Stimulated activated CD8-positive, alpha-beta memory T cell treated with anti-CD3 and anti-CD28 coated beads, Interleukin-7, amount 100 ng/mL, for 24 hours (primary cell): ENCODE data around the gene CD3G.
"Not testable (repeated sequence)": the region's sequence is repeated elsewhere in the genome, so short reads cannot be mapped to it uniquely, and the experiment has no call there.

ENCODE experiments used
- DNase-seq: peaks from one replicate; pipeline ENCODE4 v3.0.0-alpha.2; 2020; ENCODE audit warnings: low read depth

Gene CD3G

GRCh38 chr11:118343981-118344515 lies at the start of gene CD3G:
Gene CD3G, plus strand, starts transcription at chr11:118344344. Its CDS starts 80 bp downstream, at chr11:118344424.
- no peak for DNase-seq

DNA sequence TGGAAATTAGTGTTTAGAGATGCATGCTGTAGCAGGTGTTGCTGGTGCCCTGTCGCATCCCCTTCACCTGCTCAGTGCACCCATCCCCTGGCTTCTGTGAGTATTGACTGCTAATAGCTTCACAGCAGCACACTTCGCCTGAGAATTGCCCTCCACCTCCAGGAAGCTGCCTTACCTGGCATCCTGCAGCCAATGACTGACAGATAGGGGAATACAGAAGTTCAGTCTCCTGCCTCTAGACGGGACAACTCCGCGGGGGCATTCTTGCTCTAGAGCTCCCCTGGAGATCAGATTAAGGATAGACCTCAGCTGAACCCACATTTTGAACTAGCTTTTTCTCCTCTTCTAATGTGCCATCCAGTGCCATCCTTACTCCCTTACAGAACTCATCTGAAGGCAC lies 48.9 kb upstream of the CD3G start:
- DNase-seq = no peak

GRCh38 chr11:118295815-118296454 lies 48.2 kb upstream of the CD3G start:
- no peak for DNase-seq

GRCh38 chr11:118301600-118302195 lies 42.4 kb upstream of the CD3G start:
- DNase-seq = no peak

GRCh38 chr11:118304227-118304567 lies 39.9 kb upstream of the CD3G start:
- no peak for DNase-seq

DNA sequence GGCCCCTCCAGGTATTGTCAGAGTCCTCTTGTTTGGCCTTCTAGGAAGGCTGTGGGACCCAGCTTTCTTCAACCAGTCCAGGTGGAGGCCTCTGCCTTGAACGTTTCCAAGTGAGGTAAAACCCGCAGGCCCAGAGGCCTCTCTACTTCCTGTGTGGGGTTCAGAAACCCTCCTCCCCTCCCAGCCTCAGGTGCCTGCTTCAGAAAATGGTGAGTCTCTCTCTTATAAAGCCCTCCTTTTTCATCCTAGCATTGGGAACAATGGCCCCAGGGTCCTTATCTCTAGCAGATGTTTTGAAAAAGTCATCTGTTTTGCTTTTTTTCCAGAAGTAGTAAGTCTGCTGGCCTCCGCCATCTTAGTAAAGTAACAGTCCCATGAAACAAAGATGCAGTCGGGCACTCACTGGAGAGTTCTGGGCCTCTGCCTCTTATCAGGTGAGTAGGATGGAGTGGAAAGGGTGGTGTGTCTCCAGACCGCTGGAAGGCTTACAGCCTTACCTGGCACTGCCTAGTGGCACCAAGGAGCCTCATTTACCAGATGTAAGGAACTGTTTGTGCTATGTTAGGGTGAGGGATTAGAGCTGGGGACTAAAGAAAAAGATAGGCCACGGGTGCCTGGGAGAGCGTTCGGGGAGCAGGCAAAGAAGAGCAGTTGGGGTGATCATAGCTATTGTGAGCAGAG lies 39.4 kb upstream of the CD3G start, which contains the start of gene CD3E:
Gene CD3E (plus strand): TSS at position 163 of the 681 bp plus-strand sequence. CDS start 223 bp downstream, at position 386.
- DNase-seq = no peak

- DNase-seq = no peak
Observed at GRCh38 chr11:118305726-118306125, 38.4 kb upstream of the CD3G start.

DNA sequence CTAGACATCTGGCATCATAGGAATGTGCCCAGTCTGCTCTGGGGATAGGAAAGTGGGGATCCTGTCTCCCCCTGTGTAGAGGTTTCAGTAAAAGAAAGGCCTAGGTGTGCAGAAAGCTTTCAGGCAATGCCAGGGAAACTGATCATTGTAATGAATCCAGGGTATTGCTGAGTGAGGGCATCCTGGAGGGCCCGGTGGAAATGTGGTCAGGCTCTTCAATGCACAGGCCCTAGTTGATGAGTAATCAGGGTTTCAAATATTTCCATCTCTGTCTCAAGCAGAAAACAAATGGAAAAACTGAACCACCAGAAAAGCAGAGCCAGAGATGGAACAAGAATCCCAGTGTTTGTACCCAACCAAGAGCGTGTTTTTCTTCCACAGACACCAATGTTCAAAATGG lies 37.6 kb upstream of the CD3G start:
- DNase-seq = no peak

DNA sequence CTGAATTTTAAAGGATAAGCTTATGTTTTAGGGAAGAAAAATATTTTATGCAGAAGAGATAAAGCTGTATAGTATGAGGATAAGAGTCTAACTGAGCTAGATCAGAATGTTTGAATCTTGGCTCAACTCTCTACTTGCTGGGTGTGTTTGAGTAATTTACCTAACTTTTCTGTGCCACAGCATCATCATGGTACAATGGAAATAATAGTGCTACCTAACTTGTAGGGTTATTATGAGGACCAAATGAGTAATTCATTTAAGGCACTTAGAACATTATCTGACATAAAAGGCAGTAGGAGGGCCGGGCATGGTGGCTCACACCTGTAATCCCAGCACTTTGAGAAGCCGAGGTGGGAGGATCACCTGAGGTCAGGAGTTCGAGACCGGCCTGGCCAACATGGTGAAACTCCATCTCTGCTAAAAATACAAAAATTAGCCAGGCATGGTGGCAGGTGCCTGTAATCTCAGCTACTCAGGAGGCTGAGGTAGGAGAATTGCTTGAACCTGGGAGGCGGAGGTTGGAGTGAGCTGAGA lies 35.1 kb upstream of the CD3G start:
- DNase-seq = not testable (repeated sequence)

GRCh38 chr11:118310271-118310670 lies 33.9 kb upstream of the CD3G start:
- no peak for DNase-seq

GRCh38 chr11:118310781-118311485 lies 33.2 kb upstream of the CD3G start:
- no peak for DNase-seq

DNA sequence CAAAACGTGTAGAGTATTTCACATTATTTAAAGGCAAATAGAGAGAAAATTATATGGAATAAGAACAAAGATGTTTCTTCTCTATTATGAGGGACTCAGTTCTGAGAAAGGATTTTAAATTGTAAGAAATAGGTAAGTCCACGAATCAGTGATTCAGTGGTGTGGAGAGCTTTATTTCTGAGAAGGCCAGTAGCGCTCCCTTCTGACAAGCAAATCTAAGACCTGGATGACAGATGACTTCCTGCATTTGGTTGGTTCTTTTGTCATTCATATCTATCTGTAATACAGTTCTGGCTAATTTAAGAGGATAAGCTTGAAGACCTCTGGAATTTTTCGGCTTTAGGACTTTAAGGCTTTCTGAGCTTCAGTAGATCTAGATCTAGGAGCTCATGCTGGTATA lies 32.6 kb upstream of the CD3G start:
- DNase-seq = no peak

- no peak for DNase-seq
Observed at GRCh38 chr11:118312328-118312727, 31.8 kb upstream of the CD3G start.

- DNase-seq = no peak
Observed at GRCh38 chr11:118313242-118313641, 30.9 kb upstream of the CD3G start.

GRCh38 chr11:118314988-118315411 lies 29.1 kb upstream of the CD3G start:
- DNase-seq = no peak

DNA sequence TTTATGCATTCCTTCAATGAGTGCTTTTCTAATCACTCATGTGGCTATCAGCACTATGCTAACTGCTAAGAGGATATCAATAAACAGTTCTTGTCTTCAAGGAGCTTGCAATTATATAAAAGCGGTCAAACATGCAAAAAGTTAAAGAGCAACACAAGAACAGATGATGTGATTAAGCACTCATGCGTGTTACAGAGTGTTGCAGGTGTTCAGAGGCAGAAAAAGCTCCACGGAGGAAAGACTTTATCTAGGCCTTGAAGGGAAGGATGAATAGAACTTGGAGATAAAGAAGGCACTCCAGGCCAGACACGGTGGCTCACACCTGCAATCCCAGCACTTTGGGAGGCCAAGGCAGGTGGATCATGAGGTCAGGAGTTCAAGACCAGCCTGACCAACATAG lies 26.0 kb upstream of the CD3G start:
- DNase-seq = no peak

GRCh38 chr11:118318581-118319336 lies 25.4 kb upstream of the CD3G start:
- DNase-seq = no peak

- no peak for DNase-seq
Observed at GRCh38 chr11:118319337-118319707, 24.8 kb upstream of the CD3G start.

DNA sequence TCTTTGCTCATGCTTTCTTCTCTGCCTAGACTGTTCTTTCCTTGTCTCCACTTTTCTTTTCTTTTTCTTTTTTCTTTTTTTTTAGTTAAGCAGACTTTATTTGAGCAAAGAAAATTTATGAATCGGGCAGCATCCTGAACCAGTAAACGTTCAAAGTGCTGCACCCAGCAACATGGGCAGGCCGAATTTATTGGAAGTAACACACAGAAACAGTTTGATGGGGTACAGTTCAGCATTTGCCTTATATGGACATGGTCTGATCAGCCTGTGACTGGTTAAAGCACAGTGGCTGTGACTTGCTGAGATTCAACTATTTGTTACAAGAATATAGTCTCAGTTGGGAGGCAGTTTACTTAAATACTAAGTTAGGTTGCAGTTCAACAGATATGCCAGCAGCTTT lies 23.6 kb upstream of the CD3G start:
- DNase-seq = no peak

- no peak for DNase-seq
Observed at GRCh38 chr11:118321386-118322082, 22.6 kb upstream of the CD3G start.

- no peak for DNase-seq
Observed at GRCh38 chr11:118322721-118323120, 21.4 kb upstream of the CD3G start.
